Measurements from ENCODE around the gene MTAP.

GRCh38 chr9:21833090-21833801 lies 30.8 kb downstream of the MTAP start:
- no peak for TF ChIP-seq CTCF (IDR thresholded peaks at IDR 0.05)
- TF ChIP-seq EP300 (IDR thresholded peaks at IDR 0.05): no peak
- TF ChIP-seq POLR2A (IDR thresholded peaks at IDR 0.05): no peak
